ENCODE data around the gene FEZF2. TPM values are rescaled to one million over a fixed set of nuclear protein-coding genes. Genes with fewer than 3 reads are reported as not detected.

Gene FEZF2
- polyA plus RNA-seq, 3 donors: not detected

DNA sequence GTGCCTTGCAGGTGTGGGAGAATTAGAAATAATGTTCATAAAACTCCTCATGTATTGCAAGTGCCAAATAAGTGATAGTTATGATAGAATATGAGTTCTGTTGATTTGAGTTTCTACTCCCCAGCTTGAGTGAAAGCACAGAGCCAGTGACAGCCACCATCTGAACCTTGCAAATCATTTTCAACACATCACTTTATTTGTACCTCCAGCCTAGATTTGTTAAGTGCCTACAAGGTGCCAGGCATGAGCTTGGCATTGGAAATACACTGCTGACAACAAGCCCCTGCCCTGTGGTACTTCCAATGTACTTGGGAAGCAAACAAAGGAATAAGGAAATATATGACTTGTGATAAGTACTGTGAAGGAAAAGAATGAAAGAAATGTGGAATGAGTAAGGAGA lies 17.0 kb downstream of the FEZF2 start:
- Histone ChIP-seq H4K20me1 (ENCODE audit: insufficient read depth, low read length) (no peaks in the 10 kb centered on the region), H3K4me2 (replicated peaks; ENCODE audit: extremely low read depth, low read length, poor library complexity, severe bottlenecking) (no peak overlapping the region), H2AFZ (ENCODE audit: insufficient read depth, low read depth, low read length, poor library complexity, severe bottlenecking) (no peak overlapping the region), H3K9ac (ENCODE audit: insufficient read depth, low read length, poor library complexity, severe bottlenecking) (no peak overlapping the region), H3K9me3 (replicated peaks in 1 of 2; ENCODE audit: control insufficient read depth in 1 of 2, insufficient read depth in 1 of 2, low read length in 2 of 2) (no peaks in the 10 kb centered on the region), H3K27ac (ENCODE audit: low read depth in 1 of 2, low read length in 2 of 2) (no peak overlapping the region), H3K4me1 (ENCODE audit: control insufficient read depth in 1 of 2, insufficient read depth in 2 of 2, low read length in 2 of 2) (no peaks in the 10 kb centered on the region), H3K36me3 (replicated peaks in 1 of 2; ENCODE audit: control insufficient read depth in 1 of 2, insufficient read depth in 2 of 2, low read length in 2 of 2) (no peaks in the 10 kb centered on the region), H3K27me3 (ENCODE audit: control insufficient read depth in 2 of 2, insufficient read depth in 2 of 2, low read length in 2 of 2) (peaks cover 3 to 5% of the 10 kb centered on the region in 2 donors), H3K4me3 (replicated peaks in 1 of 3; ENCODE audit: low read depth in 2 of 3, low read length in 3 of 3) (no peak overlapping the region), H3K79me2 (ENCODE audit: insufficient read depth, low read length) (no peaks in the 10 kb centered on the region)
- TF ChIP-seq, protein P1, sequence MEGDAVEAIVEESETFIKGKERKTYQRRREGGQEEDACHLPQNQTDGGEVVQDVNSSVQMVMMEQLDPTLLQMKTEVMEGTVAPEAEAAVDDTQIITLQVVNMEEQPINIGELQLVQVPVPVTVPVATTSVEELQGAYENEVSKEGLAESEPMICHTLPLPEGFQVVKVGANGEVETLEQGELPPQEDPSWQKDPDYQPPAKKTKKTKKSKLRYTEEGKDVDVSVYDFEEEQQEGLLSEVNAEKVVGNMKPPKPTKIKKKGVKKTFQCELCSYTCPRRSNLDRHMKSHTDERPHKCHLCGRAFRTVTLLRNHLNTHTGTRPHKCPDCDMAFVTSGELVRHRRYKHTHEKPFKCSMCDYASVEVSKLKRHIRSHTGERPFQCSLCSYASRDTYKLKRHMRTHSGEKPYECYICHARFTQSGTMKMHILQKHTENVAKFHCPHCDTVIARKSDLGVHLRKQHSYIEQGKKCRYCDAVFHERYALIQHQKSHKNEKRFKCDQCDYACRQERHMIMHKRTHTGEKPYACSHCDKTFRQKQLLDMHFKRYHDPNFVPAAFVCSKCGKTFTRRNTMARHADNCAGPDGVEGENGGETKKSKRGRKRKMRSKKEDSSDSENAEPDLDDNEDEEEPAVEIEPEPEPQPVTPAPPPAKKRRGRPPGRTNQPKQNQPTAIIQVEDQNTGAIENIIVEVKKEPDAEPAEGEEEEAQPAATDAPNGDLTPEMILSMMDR (IDR thresholded peaks at IDR 0.05): no peak
- H3K27me3 Mint-ChIP-seq (ENCODE audit: low read depth in 3 of 3): peaks cover 2 to 6% (median 2%) of the 10 kb centered on the region in 3 donors
- no peak overlapping the region for H3K27ac Mint-ChIP-seq
- no peaks in the 10 kb centered on the region for H3K4me1 Mint-ChIP-seq
- peaks cover 0 to 4% (median 0%) of the 10 kb centered on the region in 7 donors for H3K9me3 Mint-ChIP-seq
- DNase-seq: no peak
- H3K4me3 Mint-ChIP-seq: no peak overlapping the region
- no peaks in the 10 kb centered on the region for H3K36me3 Mint-ChIP-seq
- intact Hi-C loops (cut with micrococcal nuclease): no loop called here

DNA sequence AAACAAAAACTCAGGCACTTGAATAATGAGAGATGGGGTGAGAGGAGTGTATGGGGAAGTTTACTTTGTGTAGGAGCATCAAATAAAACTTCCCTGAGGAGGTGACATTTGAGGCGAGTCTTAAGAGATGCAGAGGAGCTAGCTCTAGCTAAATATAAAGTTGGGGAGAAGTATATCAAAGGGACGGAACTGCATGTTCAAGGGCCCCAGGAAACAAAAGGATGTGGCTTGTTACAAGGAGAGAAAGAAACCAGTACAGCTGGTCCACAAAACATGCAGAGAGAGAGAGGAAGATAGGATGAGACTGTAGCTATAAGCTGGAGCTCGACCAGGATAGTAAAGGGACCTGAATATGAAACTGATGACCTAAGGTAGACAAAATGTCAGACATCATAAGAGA lies 17.6 kb downstream of the FEZF2 start:
- Histone ChIP-seq H2AFZ (ENCODE audit: insufficient read depth, low read depth, low read length, poor library complexity, severe bottlenecking) (no peak overlapping the region), H3K4me1 (ENCODE audit: control insufficient read depth in 1 of 2, insufficient read depth in 2 of 2, low read length in 2 of 2) (no peaks in the 10 kb centered on the region), H3K9me3 (replicated peaks in 1 of 2; ENCODE audit: control insufficient read depth in 1 of 2, insufficient read depth in 1 of 2, low read length in 2 of 2) (no peaks in the 10 kb centered on the region), H3K79me2 (ENCODE audit: insufficient read depth, low read length) (no peaks in the 10 kb centered on the region), H3K27ac (ENCODE audit: low read depth in 1 of 2, low read length in 2 of 2) (no peak overlapping the region), H3K4me3 (replicated peaks in 1 of 3; ENCODE audit: low read depth in 2 of 3, low read length in 3 of 3) (no peak overlapping the region), H3K36me3 (replicated peaks in 1 of 2; ENCODE audit: control insufficient read depth in 1 of 2, insufficient read depth in 2 of 2, low read length in 2 of 2) (no peaks in the 10 kb centered on the region), H4K20me1 (ENCODE audit: insufficient read depth, low read length) (no peaks in the 10 kb centered on the region), H3K27me3 (ENCODE audit: control insufficient read depth in 2 of 2, insufficient read depth in 2 of 2, low read length in 2 of 2) (peaks cover 3 to 5% of the 10 kb centered on the region in 2 donors), H3K9ac (ENCODE audit: insufficient read depth, low read length, poor library complexity, severe bottlenecking) (no peak overlapping the region), H3K4me2 (replicated peaks; ENCODE audit: extremely low read depth, low read length, poor library complexity, severe bottlenecking) (no peak overlapping the region)
- H3K27ac Mint-ChIP-seq: no peak overlapping the region
- H3K4me1 Mint-ChIP-seq: no peaks in the 10 kb centered on the region
- DNase-seq: no peak
- TF ChIP-seq, protein P1 (IDR thresholded peaks at IDR 0.05): no peak
- peaks cover 2 to 6% (median 5%) of the 10 kb centered on the region in 3 donors for H3K27me3 Mint-ChIP-seq (ENCODE audit: low read depth in 3 of 3)
- no peaks in the 10 kb centered on the region for H3K36me3 Mint-ChIP-seq
- H3K4me3 Mint-ChIP-seq: no peak overlapping the region
- WGBS (ENCODE audit: insufficient coverage): 80% methylated on average over 1 of the region's 3 CpGs
- intact Hi-C loops (cut with micrococcal nuclease): no loop called here
- H3K9me3 Mint-ChIP-seq: peaks cover 0 to 4% (median 0%) of the 10 kb centered on the region in 7 donors
